ENCODE measurements around the gene AGAP2.

GRCh38 chr12:57752668-57753000 is 14.1 kb upstream of the AGAP2 start:
- TF ChIP-seq, protein P1, sequence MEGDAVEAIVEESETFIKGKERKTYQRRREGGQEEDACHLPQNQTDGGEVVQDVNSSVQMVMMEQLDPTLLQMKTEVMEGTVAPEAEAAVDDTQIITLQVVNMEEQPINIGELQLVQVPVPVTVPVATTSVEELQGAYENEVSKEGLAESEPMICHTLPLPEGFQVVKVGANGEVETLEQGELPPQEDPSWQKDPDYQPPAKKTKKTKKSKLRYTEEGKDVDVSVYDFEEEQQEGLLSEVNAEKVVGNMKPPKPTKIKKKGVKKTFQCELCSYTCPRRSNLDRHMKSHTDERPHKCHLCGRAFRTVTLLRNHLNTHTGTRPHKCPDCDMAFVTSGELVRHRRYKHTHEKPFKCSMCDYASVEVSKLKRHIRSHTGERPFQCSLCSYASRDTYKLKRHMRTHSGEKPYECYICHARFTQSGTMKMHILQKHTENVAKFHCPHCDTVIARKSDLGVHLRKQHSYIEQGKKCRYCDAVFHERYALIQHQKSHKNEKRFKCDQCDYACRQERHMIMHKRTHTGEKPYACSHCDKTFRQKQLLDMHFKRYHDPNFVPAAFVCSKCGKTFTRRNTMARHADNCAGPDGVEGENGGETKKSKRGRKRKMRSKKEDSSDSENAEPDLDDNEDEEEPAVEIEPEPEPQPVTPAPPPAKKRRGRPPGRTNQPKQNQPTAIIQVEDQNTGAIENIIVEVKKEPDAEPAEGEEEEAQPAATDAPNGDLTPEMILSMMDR (IDR thresholded peaks at IDR 0.05) = no peak
- TF ChIP-seq POLR2A (IDR thresholded peaks at IDR 0.05) = no peak
- TF ChIP-seq POLR2AphosphoS5 (IDR thresholded peaks at IDR 0.05; ENCODE audit: insufficient read depth in 1 of 2, low read depth in 1 of 2) = no peak

Data from vagina (tissue), 2 donors.